GM12878 (cell line): ENCODE measurements around the gene CASTOR1. TPM values are rescaled to one million over a fixed set of nuclear protein-coding genes. Genes with fewer than 3 reads are reported as not detected.

Experiments
- ATAC-seq: fragments of 200-7000 bp; cut with Tn5 transposase; 3 replicates; pipeline ENCODE4 v1.9.1; 2020; ENCODE audit warnings: mild to moderate bottlenecking, moderate library complexity
- BruUV-seq: library from RNA; stranded (reverse); fragments of 400-500 nt; replicated peaks from 2 replicates; lab custom pipeline; 2021; lab: Mats Ljungman, UMichigan
- CTCF ChIA-PET: fragments of 300-600 bp; sonication (Branson Sonifier 250); formaldehyde crosslinking; extraction: SDS; loops from one replicate; lab custom pipeline; 2021; ENCODE audit warnings: inconsistent platforms; lab: Yijun Ruan, JAX
- POLR2A ChIA-PET: fragments of 350-600 bp; formaldehyde crosslinking; extraction: SDS; loops from one replicate; lab custom pipeline; 2021; ENCODE audit warnings: inconsistent platforms; lab: Charles Lee
- RAD21 ChIA-PET: fragments of 300-600 bp; sonication (Branson Sonifier 250); formaldehyde crosslinking; loops from one replicate; lab custom pipeline; 2023; ENCODE audit warnings: antibody characterized with exemption; ENCODE audit not compliant: unreplicated experiment; lab: Charles Lee
- SMC1A ChIA-PET: fragments of 300-600 bp; sonication (Branson Sonifier 250); formaldehyde crosslinking; loops from one replicate; lab custom pipeline; 2023; ENCODE audit not compliant: unreplicated experiment, uncharacterized antibody; lab: Charles Lee
- DNase-seq: peaks from one replicate; pipeline ENCODE4 v3.0.0-alpha.2; 2011; ENCODE audit warnings: low read depth, low spot score
- FAIRE-seq: peaks from 3 replicates; lab custom pipeline; 2011; peaks lifted over from hg19 to GRCh38; lab: Jason Lieb, UNC
- H2AFZ ChIP-seq: 2 replicates; pipeline ENCODE4 v1.6.0; 2011; ENCODE audit warnings: low read depth, low read length, control low read depth; ENCODE audit not compliant: control insufficient read depth
- H3K27ac ChIP-seq: 2 replicates; pipeline ENCODE4 v1.5.1; 2011; ENCODE audit warnings: control low read depth; ENCODE audit not compliant: control insufficient read depth, insufficient read depth
- H3K27me3 ChIP-seq, 2 experiments: replicated peaks in 1 of 2; 2 replicates each; pipeline versions ENCODE4 v1.6.0 to v1.6.1; 2011; ENCODE audit warnings: low read length in 1 of 2; ENCODE audit not compliant: control insufficient read depth in 2 of 2, insufficient read depth in 2 of 2
- H3K36me3 ChIP-seq, 2 experiments: 2 replicates each; pipeline ENCODE4 v1.5.1; 2011; ENCODE audit warnings: low read length in 1 of 2; ENCODE audit not compliant: control insufficient read depth in 2 of 2, insufficient read depth in 2 of 2
- H3K4me1 ChIP-seq: 2 replicates; pipeline ENCODE4 v1.6.1; 2011; ENCODE audit warnings: mild to moderate bottlenecking, low read length, moderate library complexity, mixed read lengths; ENCODE audit not compliant: control insufficient read depth, insufficient read depth
- H3K4me2 ChIP-seq: 2 replicates; pipeline ENCODE4 v1.6.0; 2011; ENCODE audit warnings: control low read depth; ENCODE audit not compliant: control insufficient read depth, insufficient read depth
- H3K4me3 ChIP-seq: fragments of 200-600 bp; sonication (generic); 2 replicates; pipeline ENCODE4 v1.5.1; 2016
- H3K79me2 ChIP-seq: 2 replicates; pipeline ENCODE4 v1.6.0; 2011; ENCODE audit warnings: low read length; ENCODE audit not compliant: control insufficient read depth, insufficient read depth
- H3K9ac ChIP-seq: 2 replicates; pipeline ENCODE4 v1.8.0; 2011; ENCODE audit warnings: low read length, control low read depth, mixed read lengths; ENCODE audit not compliant: control insufficient read depth, insufficient read depth
- H3K9me3 ChIP-seq: replicated peaks from 3 replicates; pipeline ENCODE4 v1.5.1; 2011; ENCODE audit warnings: mild to moderate bottlenecking, low read length; ENCODE audit not compliant: control insufficient read depth, insufficient read depth
- H4K20me1 ChIP-seq: 2 replicates; pipeline ENCODE4 v1.6.0; 2011; ENCODE audit not compliant: control insufficient read depth, insufficient read depth
- BACH1 ChIP-seq: fragments of 450-650 bp; IDR thresholded peaks from 2 replicates; pipeline ENCODE4 v1.6.1; 2017; ENCODE audit warnings: mild to moderate bottlenecking, borderline replicate concordance
- CBFB ChIP-seq: IDR thresholded peaks from 2 replicates; pipeline ENCODE4 v1.6.1; 2016; ENCODE audit warnings: antibody characterized with exemption, low read depth
- EP300 ChIP-seq, 2 experiments: fragments of 150-350 bp in 1 of 2; IDR thresholded peaks; 2 replicates each; pipeline ENCODE4 v1.6.1; 2011 to 2012; ENCODE audit warnings: low read depth in 2 of 2, low read length in 2 of 2, borderline replicate concordance in 1 of 2, improper control_type of control experiment in 1 of 2, inconsistent platforms in 1 of 2; ENCODE audit not compliant: control insufficient read depth in 1 of 2
- ESRRA ChIP-seq: IDR thresholded peaks from 2 replicates; pipeline ENCODE4 v1.6.1; 2012; ENCODE audit warnings: mild to moderate bottlenecking, low read length, improper control_type of control experiment
- FOXK2 ChIP-seq: fragments of 450-650 bp; IDR thresholded peaks from 2 replicates; pipeline ENCODE4 v1.6.1; 2017; ENCODE audit warnings: mild to moderate bottlenecking, moderate library complexity
- GATAD2B ChIP-seq: fragments of 450-650 bp; conservative IDR thresholded peaks from 2 replicates; pipeline ENCODE4 v1.6.1; 2017; ENCODE audit warnings: low read depth, mild to moderate bottlenecking, moderate library complexity
- KDM1A ChIP-seq: fragments of 200-600 bp; sonication (generic); IDR thresholded peaks from 2 replicates; pipeline ENCODE4 v1.6.1; 2016; ENCODE audit warnings: borderline replicate concordance
- MEF2B ChIP-seq: fragments of 450-650 bp; IDR thresholded peaks from 2 replicates; pipeline ENCODE4 v1.6.1; 2018; ENCODE audit warnings: mild to moderate bottlenecking, moderate library complexity; ENCODE audit not compliant: partially characterized antibody, poor library complexity, severe bottlenecking
- MTA3 ChIP-seq: IDR thresholded peaks from 2 replicates; pipeline ENCODE4 v1.6.1; 2012; ENCODE audit warnings: low read length, inconsistent platforms, borderline replicate concordance
- MYC ChIP-seq: IDR thresholded peaks from 2 replicates; pipeline ENCODE4 v1.6.1; 2011; ENCODE audit warnings: mild to moderate bottlenecking, low read length, moderate library complexity, inconsistent platforms; ENCODE audit not compliant: insufficient read depth, insufficient replicate concordance, insufficient read length, severe bottlenecking
- NR2F1 ChIP-seq: fragments of 450-650 bp; conservative IDR thresholded peaks from 2 replicates; pipeline ENCODE4 v1.6.1; 2017; ENCODE audit warnings: mild to moderate bottlenecking
- NRF1 ChIP-seq: conservative IDR thresholded peaks from 2 replicates; pipeline ENCODE4 v1.6.1; 2011; ENCODE audit warnings: mild to moderate bottlenecking, low read depth, low read length, improper control_type of control experiment
- POU2F2 ChIP-seq: IDR thresholded peaks from 3 replicates; pipeline ENCODE4 v1.6.1; 2011; ENCODE audit warnings: low read depth, mild to moderate bottlenecking, low read length, borderline replicate concordance
- RAD51 ChIP-seq: fragments of 450-650 bp; IDR thresholded peaks from 2 replicates; pipeline ENCODE4 v1.6.1; 2016; ENCODE audit warnings: moderate library complexity, mild to moderate bottlenecking, inconsistent platforms
- SMC3 ChIP-seq: IDR thresholded peaks from 2 replicates; pipeline ENCODE4 v1.6.1; 2011; ENCODE audit warnings: low read length, improper control_type of control experiment, borderline replicate concordance
- SUPT20H ChIP-seq: IDR thresholded peaks from 2 replicates; pipeline ENCODE4 v1.6.1; 2011; ENCODE audit warnings: low read depth, mild to moderate bottlenecking, low read length, moderate library complexity, borderline replicate concordance; ENCODE audit not compliant: control insufficient read depth
- ZNF207 ChIP-seq: fragments of 450-650 bp; IDR thresholded peaks from 2 replicates; pipeline ENCODE4 v1.6.1; 2014; ENCODE audit warnings: antibody characterized with exemption, mild to moderate bottlenecking, borderline replicate concordance
- ZNF384 ChIP-seq: IDR thresholded peaks from 2 replicates; pipeline ENCODE4 v1.6.1; 2012; ENCODE audit warnings: low read depth, mild to moderate bottlenecking, low read length, improper control_type of control experiment, borderline replicate concordance
- WGBS: methylation state at CpG from one replicate; pipeline ENCODE4 v1.1.6; 2016; ENCODE audit warnings: low lambda C conversion rate; ENCODE audit not compliant: insufficient replicate concordance, insufficient coverage; ENCODE audit errors: missing lambda C conversion rate; 5-methylcytosine and 5-hydroxymethylcytosine counted together
- in situ Hi-C: fragments of 300-500 bp; cut with MboI; formaldehyde crosslinking; loops from 9 replicates; pipeline ENCODE4 v1.14.3; 2018; ENCODE audit warnings: mixed read lengths
- intact Hi-C: fragments of 100-400 bp; cut with micrococcal nuclease; formaldehyde crosslinking; loops from one replicate; pipeline ENCODE4 v1.14.2; 2022; ENCODE audit not compliant: unreplicated experiment
- polyA plus RNA-seq, 11 experiments: library from polyadenylated mRNA; depleted of rRNA in 4 of 11; unstranded in 6 of 11; stranded (reverse) in 5 of 11; fragments of >200 nt; fragmentation: Nextera tagmentation in 4 of 11; fragmentation: Illumina TruSeq in 1 of 11; extraction: Ambion mirVana in 4 of 11; extraction: Trizol in 1 of 11; gene quantifications; 1 replicate in 1 of 11; 2 replicates in 10 of 11; pipeline versions ENCODE4 v1.2.1 to v1.2.3, GENCODE V29; 2011 to 2016; ENCODE audit warnings: inconsistent platforms in 2 of 11, missing spikeins in 2 of 11, low read depth in 1 of 11
- total RNA-seq, 4 experiments: library from RNA; depleted of rRNA in 3 of 4; stranded (reverse); fragments of >200 nt in 3 of 4; fragmentation: Illumina TruSeq in 1 of 4; extraction: Trizol in 1 of 4; gene quantifications; 2 replicates each; pipeline versions ENCODE4 v1.2.1 to v1.2.3, GENCODE V29; 2013 to 2021
- TF ChIP-seq, protein P1 (sequence below): IDR thresholded peaks from 2 replicates; pipeline ENCODE4 v1.6.1; 2011; ENCODE audit warnings: low read depth, mild to moderate bottlenecking, low read length, moderate library complexity, borderline replicate concordance; ENCODE audit errors: extremely low read depth

The CASTOR1 gene
- total and polyA plus RNA-seq, 10 of the 15 experiments (the other 5 are each of a cell fraction or from before 2014, with no cell fraction given), result 0.31 to 9.1 (median 3.3) TPM

DNA sequence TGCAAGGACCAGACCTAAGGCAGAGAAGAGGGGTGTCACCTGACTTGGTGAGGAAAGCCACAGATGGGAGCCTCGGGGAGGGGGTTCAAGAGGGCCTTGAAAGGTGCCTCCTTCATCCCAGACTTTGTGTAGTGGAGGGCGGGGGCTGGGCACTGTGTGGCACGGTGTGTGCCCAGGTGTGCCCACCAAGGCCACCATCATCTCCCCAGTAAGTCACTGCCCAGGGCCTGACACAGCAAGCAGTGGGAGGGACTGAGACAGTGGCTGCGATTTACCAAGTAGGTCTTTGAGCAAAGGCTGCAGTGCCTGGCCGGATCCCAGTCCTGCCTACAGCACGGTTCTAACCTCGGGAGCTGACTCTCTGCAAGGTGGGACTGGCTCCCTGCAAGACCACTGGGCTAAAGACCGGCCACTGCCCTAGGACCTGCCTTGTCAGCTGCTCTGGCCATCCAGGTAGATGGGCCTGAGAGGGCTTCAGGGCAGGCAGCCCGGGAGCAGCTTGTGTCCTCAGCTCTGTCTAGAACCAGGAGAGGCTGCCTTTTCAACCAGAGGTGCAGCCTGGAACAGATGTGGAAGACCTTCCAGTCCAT, 24.1 kb downstream of the CASTOR1 start (continued):
- no peak for TF ChIP-seq FOXK2
- no peak for TF ChIP-seq POU2F2
- no peak for TF ChIP-seq MTA3
- TF ChIP-seq ZNF207, result no peak

DNA sequence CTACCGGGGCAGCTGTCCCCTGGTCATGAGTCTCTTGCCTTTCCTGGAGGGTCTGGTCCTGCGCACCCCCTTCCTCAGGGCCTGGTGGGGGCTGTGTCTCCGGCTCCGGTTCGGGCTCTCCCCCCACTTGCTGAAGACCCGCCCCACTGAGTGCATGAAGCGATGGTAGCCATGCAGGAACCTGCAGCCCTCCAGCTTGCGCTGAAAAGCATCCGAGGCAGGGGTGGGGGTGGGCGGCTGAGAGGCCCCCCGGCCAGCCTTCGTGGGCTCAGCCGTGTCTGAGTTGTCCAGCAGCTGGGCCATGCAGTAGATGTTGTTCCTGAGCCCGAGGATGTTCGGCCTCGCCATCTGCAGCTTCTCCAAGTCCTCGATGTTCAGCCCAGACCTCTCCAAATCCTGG, 25.4 kb downstream of the CASTOR1 start:
- DNase-seq, result no peak
- TF ChIP-seq, protein P1, sequence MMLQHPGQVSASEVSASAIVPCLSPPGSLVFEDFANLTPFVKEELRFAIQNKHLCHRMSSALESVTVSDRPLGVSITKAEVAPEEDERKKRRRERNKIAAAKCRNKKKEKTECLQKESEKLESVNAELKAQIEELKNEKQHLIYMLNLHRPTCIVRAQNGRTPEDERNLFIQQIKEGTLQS, result no peak
- TF ChIP-seq KDM1A (no peak), ZNF207 (no peak), RAD51 (no peak), ESRRA (no peak), SMC3 (no peak), CBFB (no peak), MYC (no peak), ZNF384 (no peak), NR2F1 (no peak), BACH1 (no peak), SUPT20H (no peak), NRF1 (no peak), EP300 (IDR thresholded peaks at IDR 0.05; ENCODE audit: borderline replicate concordance in 1 of 2, control insufficient read depth in 1 of 2, low read depth in 2 of 2, low read length in 2 of 2) (no peak), GATAD2B (no peak), MEF2B (no peak)
- ChIA-PET SMC1A (interaction anchor here (1.0 to 2.7 kb wide), 6 partner anchors 16 to 126 kb away, joined by 3 to 15 read pairs (median 4); no protein-coding TSS in a partner anchor), RAD21 (interaction anchor here (0.7 to 4.0 kb wide), 3 partner anchors 24 to 156 kb away, joined by 3 to 31 read pairs (median 9); partner anchors contain the start of genes CASTOR1 and RNF215), CTCF (interaction anchor here (0.6 to 3.3 kb wide), 20 partner anchors 14 to 160 kb away, joined by 3 to 69 read pairs (median 4); partner anchors contain the start of genes CASTOR1, RNF215 and TBC1D10A), POLR2A (interaction anchor here (0.6 kb wide), 1 partner anchor 20 kb away, joined by 3 read pairs; no protein-coding TSS in a partner anchor)
- intact Hi-C loops, result loop anchor here (1.0 to 2.0 kb wide), 2 partner anchors 23 to 123 kb away; partner anchors contain the start of gene RNF215
- WGBS, result 86% methylated on average over 17 of the region's 17 CpGs
- no peaks in the 10 kb centered on the region for H3K27me3 ChIP-seq
- H3K36me3 ChIP-seq, result no peaks in the 10 kb centered on the region
- no peaks in the 10 kb centered on the region for H3K9me3 ChIP-seq
- in situ Hi-C loops, result loop anchor here (5.0 kb wide), 1 partner anchor 157 kb away; no protein-coding TSS in a partner anchor
- no peaks in the 10 kb centered on the region for H4K20me1 ChIP-seq
- no peak overlapping the region for H3K9ac ChIP-seq
- peaks cover 18% of the 10 kb centered on the region for H3K79me2 ChIP-seq
- no peak for FAIRE-seq
- BruUV-seq, result no TSS peak
- no peak overlapping the region for H3K27ac ChIP-seq
- H3K4me1 ChIP-seq, result peaks cover 21% of the 10 kb centered on the region
- H3K4me2 ChIP-seq, result no peak overlapping the region
- H2AFZ ChIP-seq, result no peak overlapping the region
- H3K4me3 ChIP-seq, result no peak overlapping the region
- ATAC-seq, result no peak
